ENCODE data around the gene KCNQ1OT1.

- TF ChIP-seq, protein P1, sequence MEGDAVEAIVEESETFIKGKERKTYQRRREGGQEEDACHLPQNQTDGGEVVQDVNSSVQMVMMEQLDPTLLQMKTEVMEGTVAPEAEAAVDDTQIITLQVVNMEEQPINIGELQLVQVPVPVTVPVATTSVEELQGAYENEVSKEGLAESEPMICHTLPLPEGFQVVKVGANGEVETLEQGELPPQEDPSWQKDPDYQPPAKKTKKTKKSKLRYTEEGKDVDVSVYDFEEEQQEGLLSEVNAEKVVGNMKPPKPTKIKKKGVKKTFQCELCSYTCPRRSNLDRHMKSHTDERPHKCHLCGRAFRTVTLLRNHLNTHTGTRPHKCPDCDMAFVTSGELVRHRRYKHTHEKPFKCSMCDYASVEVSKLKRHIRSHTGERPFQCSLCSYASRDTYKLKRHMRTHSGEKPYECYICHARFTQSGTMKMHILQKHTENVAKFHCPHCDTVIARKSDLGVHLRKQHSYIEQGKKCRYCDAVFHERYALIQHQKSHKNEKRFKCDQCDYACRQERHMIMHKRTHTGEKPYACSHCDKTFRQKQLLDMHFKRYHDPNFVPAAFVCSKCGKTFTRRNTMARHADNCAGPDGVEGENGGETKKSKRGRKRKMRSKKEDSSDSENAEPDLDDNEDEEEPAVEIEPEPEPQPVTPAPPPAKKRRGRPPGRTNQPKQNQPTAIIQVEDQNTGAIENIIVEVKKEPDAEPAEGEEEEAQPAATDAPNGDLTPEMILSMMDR (IDR thresholded peaks at IDR 0.05): no peak
- no peak for TF ChIP-seq EZH2 (IDR thresholded peaks at IDR 0.05)
- no peak for TF ChIP-seq EZH2phosphoT487 (IDR thresholded peaks at IDR 0.05)
Observed at GRCh38 chr11:2653198-2653551, 46.6 kb downstream of the KCNQ1OT1 start.
